Gastrocnemius medialis (tissue), 4 donors: ENCODE data around the gene CRTC3.

Source experiments
- POLR2A ChIP-seq, 2 donors: fragments of 450-650 bp; IDR thresholded peaks; one replicate each; pipeline ENCODE4 v1.6.1; 2017; ENCODE audit warnings: antibody characterized with exemption in 2 of 2, mild to moderate bottlenecking in 2 of 2, moderate library complexity in 2 of 2
- TF ChIP-seq, protein P1 (sequence below), 5 experiments: fragments of 450-650 bp in 3 of 5; fragments of 200-600 bp in 2 of 5; sonication (generic) in 2 of 5; IDR thresholded peaks in 4 of 5; conservative IDR thresholded peaks in 1 of 5; 1 replicate in 4 of 5; 2 replicates in 1 of 5; pipeline ENCODE4 v1.5.1; 2016 to 2019; ENCODE audit warnings: antibody characterized with exemption in 5 of 5, mild to moderate bottlenecking in 3 of 5, moderate library complexity in 3 of 5

DNA sequence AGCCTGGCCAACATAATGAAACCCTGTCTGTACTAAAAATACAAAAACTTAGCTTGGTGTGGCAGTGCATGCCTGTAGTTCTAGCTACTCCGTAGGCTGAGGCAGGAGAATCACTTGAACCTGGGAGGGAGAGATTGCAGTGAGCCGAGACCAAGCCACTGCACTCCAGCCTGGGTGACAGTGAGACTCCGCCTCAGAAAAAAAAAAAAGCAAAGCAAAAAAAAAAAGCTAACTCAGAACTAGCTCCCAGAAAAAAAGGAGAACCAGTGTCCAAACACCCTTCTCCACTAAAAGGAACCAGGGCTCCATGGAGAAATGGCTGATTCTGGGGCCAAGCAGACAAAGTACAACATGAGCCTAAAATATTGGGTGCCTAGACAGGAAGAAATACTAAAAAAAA, 16.7 kb upstream of the CRTC3 start:
- TF ChIP-seq, protein P1, sequence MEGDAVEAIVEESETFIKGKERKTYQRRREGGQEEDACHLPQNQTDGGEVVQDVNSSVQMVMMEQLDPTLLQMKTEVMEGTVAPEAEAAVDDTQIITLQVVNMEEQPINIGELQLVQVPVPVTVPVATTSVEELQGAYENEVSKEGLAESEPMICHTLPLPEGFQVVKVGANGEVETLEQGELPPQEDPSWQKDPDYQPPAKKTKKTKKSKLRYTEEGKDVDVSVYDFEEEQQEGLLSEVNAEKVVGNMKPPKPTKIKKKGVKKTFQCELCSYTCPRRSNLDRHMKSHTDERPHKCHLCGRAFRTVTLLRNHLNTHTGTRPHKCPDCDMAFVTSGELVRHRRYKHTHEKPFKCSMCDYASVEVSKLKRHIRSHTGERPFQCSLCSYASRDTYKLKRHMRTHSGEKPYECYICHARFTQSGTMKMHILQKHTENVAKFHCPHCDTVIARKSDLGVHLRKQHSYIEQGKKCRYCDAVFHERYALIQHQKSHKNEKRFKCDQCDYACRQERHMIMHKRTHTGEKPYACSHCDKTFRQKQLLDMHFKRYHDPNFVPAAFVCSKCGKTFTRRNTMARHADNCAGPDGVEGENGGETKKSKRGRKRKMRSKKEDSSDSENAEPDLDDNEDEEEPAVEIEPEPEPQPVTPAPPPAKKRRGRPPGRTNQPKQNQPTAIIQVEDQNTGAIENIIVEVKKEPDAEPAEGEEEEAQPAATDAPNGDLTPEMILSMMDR (IDR thresholded peaks at IDR 0.05 in 4 of 5, conservative IDR thresholded peaks at IDR 0.05 in 1 of 5): no peak
- TF ChIP-seq POLR2A (IDR thresholded peaks at IDR 0.05): no peak
